WTC11 (cell line): ENCODE measurements around the gene TRIM9.

Experiments used
- CBFB ChIP-seq: sonication (generic); formaldehyde crosslinking; IDR thresholded peaks from 2 replicates; pipeline ENCODE4 v1.8.1; 2022; ENCODE audit warnings: mild to moderate bottlenecking, low read depth, missing genetic modification reagents
- CREB1 ChIP-seq: sonication (generic); formaldehyde crosslinking; IDR thresholded peaks from 2 replicates; pipeline ENCODE4 v1.8.0; 2023; ENCODE audit warnings: mild to moderate bottlenecking, missing genetic modification reagents
- CTCF ChIP-seq: fragments of 200-600 bp; IDR thresholded peaks from 2 replicates; pipeline ENCODE4 v1.8.0; 2022; ENCODE audit warnings: antibody characterized with exemption
- E2F1 ChIP-seq: sonication (generic); formaldehyde crosslinking; IDR thresholded peaks from 2 replicates; pipeline ENCODE4 v1.8.0; 2022; ENCODE audit warnings: mild to moderate bottlenecking, missing genetic modification reagents
- ELF4 ChIP-seq: sonication (generic); formaldehyde crosslinking; IDR thresholded peaks from 2 replicates; pipeline ENCODE4 v1.8.1; 2022; ENCODE audit warnings: low read depth, mild to moderate bottlenecking, moderate library complexity, missing genetic modification reagents
- GABPB1 ChIP-seq: sonication (generic); formaldehyde crosslinking; IDR thresholded peaks from 2 replicates; pipeline ENCODE4 v1.8.1; 2023; ENCODE audit warnings: mild to moderate bottlenecking, missing genetic modification reagents
- KAT7 ChIP-seq: sonication (generic); formaldehyde crosslinking; IDR thresholded peaks from 2 replicates; pipeline ENCODE4 v1.8.1; 2023; ENCODE audit warnings: missing genetic modification reagents, mild to moderate bottlenecking, borderline replicate concordance
- NFYB ChIP-seq: sonication (generic); formaldehyde crosslinking; conservative IDR thresholded peaks from 2 replicates; pipeline ENCODE4 v1.8.0; 2022; ENCODE audit warnings: low read depth, missing genetic modification reagents
- NR2C2 ChIP-seq: sonication (generic); formaldehyde crosslinking; IDR thresholded peaks from 2 replicates; pipeline ENCODE4 v1.8.0; 2022; ENCODE audit warnings: mild to moderate bottlenecking, missing genetic modification reagents
- PREB ChIP-seq: sonication (generic); formaldehyde crosslinking; IDR thresholded peaks from 2 replicates; pipeline ENCODE4 v1.8.1; 2022; ENCODE audit warnings: mild to moderate bottlenecking, missing genetic modification reagents, moderate library complexity, borderline replicate concordance
- SMAD3 ChIP-seq: sonication (generic); formaldehyde crosslinking; IDR thresholded peaks from 2 replicates; pipeline ENCODE4 v1.8.0; 2022; ENCODE audit warnings: missing genetic modification reagents, mild to moderate bottlenecking, borderline replicate concordance
- ZNF512 ChIP-seq: sonication (generic); formaldehyde crosslinking; IDR thresholded peaks from 2 replicates; pipeline ENCODE4 v1.8.1; 2022; ENCODE audit warnings: missing genetic modification reagents, borderline replicate concordance
- TF ChIP-seq, protein P1 (sequence below): sonication (generic); formaldehyde crosslinking; IDR thresholded peaks from 2 replicates; pipeline ENCODE4 v1.8.0; 2022; ENCODE audit warnings: mild to moderate bottlenecking, missing genetic modification reagents
- TF ChIP-seq, protein P2 (sequence below): sonication (generic); formaldehyde crosslinking; conservative IDR thresholded peaks from 2 replicates; pipeline ENCODE4 v1.8.1; 2023; ENCODE audit warnings: mild to moderate bottlenecking, low read depth, missing genetic modification reagents, moderate library complexity

DNA sequence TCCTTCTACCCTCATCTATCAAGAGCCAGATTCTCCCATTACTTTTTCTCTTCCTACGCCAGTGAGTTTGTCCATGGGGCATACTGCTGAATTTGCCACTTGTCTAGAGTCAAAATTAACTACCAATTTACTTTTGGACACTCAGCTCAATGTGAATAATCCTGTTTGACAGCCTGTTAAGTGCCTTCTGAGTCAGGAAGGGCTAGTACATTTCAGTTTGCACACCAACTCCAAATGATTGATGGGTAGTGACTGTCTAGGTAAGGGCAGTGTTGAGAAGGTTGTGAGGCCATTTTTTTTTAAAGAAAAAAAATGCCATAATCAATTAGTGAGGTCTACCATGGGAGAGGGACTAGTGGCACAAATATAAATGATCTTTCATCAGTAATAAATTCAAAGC, 21.8 kb upstream of the TRIM9 start:
- TF ChIP-seq SMAD3 (CRISPR knock-in tag), result no peak
- TF ChIP-seq CTCF, result no peak
- TF ChIP-seq, protein P1, sequence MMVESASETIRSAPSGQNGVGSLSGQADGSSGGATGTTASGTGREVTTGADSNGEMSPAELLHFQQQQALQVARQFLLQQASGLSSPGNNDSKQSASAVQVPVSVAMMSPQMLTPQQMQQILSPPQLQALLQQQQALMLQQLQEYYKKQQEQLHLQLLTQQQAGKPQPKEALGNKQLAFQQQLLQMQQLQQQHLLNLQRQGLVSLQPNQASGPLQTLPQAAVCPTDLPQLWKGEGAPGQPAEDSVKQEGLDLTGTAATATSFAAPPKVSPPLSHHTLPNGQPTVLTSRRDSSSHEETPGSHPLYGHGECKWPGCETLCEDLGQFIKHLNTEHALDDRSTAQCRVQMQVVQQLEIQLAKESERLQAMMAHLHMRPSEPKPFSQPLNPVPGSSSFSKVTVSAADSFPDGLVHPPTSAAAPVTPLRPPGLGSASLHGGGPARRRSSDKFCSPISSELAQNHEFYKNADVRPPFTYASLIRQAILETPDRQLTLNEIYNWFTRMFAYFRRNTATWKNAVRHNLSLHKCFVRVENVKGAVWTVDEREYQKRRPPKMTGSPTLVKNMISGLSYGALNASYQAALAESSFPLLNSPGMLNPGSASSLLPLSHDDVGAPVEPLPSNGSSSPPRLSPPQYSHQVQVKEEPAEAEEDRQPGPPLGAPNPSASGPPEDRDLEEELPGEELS, result no peak
- no peak for TF ChIP-seq GABPB1
- no peak for TF ChIP-seq CREB1 (CRISPR knock-in tag)
- TF ChIP-seq ELF4 (CRISPR knock-in tag), result no peak
- TF ChIP-seq NR2C2 (CRISPR knock-in tag), result no peak
- TF ChIP-seq E2F1, result no peak
- no peak for TF ChIP-seq PREB
- no peak for TF ChIP-seq ZNF512 (CRISPR knock-in tag)
- TF ChIP-seq, protein P2, sequence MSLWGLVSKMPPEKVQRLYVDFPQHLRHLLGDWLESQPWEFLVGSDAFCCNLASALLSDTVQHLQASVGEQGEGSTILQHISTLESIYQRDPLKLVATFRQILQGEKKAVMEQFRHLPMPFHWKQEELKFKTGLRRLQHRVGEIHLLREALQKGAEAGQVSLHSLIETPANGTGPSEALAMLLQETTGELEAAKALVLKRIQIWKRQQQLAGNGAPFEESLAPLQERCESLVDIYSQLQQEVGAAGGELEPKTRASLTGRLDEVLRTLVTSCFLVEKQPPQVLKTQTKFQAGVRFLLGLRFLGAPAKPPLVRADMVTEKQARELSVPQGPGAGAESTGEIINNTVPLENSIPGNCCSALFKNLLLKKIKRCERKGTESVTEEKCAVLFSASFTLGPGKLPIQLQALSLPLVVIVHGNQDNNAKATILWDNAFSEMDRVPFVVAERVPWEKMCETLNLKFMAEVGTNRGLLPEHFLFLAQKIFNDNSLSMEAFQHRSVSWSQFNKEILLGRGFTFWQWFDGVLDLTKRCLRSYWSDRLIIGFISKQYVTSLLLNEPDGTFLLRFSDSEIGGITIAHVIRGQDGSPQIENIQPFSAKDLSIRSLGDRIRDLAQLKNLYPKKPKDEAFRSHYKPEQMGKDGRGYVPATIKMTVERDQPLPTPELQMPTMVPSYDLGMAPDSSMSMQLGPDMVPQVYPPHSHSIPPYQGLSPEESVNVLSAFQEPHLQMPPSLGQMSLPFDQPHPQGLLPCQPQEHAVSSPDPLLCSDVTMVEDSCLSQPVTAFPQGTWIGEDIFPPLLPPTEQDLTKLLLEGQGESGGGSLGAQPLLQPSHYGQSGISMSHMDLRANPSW (CRISPR knock-in tag), result no peak
- TF ChIP-seq NFYB (CRISPR knock-in tag), result no peak
- TF ChIP-seq KAT7, result no peak
- TF ChIP-seq CBFB (CRISPR knock-in tag), result no peak
